C4-2B (cell line): ENCODE measurements around the gene DDX3X.

Experiments
- ZFX ChIP-seq: fragments of 450-650 bp; IDR thresholded peaks from 2 replicates; pipeline ENCODE4 v1.6.1; 2017
- TF ChIP-seq, protein P1 (sequence below): fragments of 450-650 bp; conservative IDR thresholded peaks from 2 replicates; pipeline ENCODE4 v1.5.1; 2017; ENCODE audit warnings: mild to moderate bottlenecking

DNA sequence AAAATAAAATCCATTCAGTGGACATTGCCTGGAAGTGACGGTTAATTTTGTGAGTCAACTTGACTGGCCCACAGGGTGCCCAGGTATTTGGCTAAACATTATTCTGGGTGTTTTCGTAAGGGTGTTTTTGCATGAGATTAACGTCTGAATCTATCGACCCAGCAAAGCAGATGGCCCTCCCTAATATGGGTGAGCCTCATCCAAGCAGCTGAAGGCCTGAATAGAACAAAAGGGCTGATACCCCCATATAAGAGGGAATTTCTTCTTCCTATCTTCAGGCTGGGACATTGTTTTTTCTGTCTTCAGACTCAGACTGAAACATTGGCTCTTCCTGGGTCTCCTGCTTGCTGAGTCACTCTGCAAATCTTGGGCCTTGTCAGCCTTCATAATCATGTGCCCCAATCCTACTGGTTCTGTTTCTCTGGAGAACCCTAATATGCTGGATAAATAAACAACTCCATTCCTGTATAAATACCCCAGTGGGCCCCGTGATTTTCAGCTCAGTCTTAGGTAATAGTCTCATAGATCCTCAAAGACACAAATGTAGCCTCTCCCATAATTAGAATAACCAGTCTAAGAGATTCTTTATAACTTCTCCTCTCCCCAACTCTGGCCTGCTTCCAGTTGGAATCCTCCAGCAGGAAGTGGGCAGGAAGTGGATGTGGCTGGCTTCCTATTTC is 33.1 kb upstream of the DDX3X start:
- TF ChIP-seq, protein P1, sequence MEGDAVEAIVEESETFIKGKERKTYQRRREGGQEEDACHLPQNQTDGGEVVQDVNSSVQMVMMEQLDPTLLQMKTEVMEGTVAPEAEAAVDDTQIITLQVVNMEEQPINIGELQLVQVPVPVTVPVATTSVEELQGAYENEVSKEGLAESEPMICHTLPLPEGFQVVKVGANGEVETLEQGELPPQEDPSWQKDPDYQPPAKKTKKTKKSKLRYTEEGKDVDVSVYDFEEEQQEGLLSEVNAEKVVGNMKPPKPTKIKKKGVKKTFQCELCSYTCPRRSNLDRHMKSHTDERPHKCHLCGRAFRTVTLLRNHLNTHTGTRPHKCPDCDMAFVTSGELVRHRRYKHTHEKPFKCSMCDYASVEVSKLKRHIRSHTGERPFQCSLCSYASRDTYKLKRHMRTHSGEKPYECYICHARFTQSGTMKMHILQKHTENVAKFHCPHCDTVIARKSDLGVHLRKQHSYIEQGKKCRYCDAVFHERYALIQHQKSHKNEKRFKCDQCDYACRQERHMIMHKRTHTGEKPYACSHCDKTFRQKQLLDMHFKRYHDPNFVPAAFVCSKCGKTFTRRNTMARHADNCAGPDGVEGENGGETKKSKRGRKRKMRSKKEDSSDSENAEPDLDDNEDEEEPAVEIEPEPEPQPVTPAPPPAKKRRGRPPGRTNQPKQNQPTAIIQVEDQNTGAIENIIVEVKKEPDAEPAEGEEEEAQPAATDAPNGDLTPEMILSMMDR: no peak
- TF ChIP-seq ZFX: no peak
